Sciatic nerve (tissue), 2 donors: ENCODE data around the gene NRDC. TPM values are rescaled to one million over a fixed set of nuclear protein-coding genes. Genes with fewer than 3 reads are reported as not detected.

Source experiments
- ATAC-seq: fragments of 200-7000 bp; cut with Tn5 transposase; one replicate; pipeline ENCODE4 v1.9.1; 2020; ENCODE audit warnings: mild to moderate bottlenecking, moderate library complexity
- DNase-seq: peaks from one replicate; pipeline ENCODE4 v3.0.0-alpha.2; 2020; ENCODE audit warnings: low spot score
- intact Hi-C: fragments of 100-400 bp; cut with DNase I; formaldehyde crosslinking; loops from one replicate; pipeline ENCODE4 v1.14.2; 2022
- total RNA-seq: library from RNA; stranded (reverse); fragmentation: NEBNext Ultra II Directional; extraction: Animal tissue kit (Norgen Biotek cat#: 25700); gene quantifications from one replicate; pipeline ENCODE4 v1.2.1, GENCODE V29; 2021
- donor health status: DM: no; HTN: no; CAD: no.
- donor health status: DM: no; HTN: no; CAD: no.

The NRDC gene, protein sequence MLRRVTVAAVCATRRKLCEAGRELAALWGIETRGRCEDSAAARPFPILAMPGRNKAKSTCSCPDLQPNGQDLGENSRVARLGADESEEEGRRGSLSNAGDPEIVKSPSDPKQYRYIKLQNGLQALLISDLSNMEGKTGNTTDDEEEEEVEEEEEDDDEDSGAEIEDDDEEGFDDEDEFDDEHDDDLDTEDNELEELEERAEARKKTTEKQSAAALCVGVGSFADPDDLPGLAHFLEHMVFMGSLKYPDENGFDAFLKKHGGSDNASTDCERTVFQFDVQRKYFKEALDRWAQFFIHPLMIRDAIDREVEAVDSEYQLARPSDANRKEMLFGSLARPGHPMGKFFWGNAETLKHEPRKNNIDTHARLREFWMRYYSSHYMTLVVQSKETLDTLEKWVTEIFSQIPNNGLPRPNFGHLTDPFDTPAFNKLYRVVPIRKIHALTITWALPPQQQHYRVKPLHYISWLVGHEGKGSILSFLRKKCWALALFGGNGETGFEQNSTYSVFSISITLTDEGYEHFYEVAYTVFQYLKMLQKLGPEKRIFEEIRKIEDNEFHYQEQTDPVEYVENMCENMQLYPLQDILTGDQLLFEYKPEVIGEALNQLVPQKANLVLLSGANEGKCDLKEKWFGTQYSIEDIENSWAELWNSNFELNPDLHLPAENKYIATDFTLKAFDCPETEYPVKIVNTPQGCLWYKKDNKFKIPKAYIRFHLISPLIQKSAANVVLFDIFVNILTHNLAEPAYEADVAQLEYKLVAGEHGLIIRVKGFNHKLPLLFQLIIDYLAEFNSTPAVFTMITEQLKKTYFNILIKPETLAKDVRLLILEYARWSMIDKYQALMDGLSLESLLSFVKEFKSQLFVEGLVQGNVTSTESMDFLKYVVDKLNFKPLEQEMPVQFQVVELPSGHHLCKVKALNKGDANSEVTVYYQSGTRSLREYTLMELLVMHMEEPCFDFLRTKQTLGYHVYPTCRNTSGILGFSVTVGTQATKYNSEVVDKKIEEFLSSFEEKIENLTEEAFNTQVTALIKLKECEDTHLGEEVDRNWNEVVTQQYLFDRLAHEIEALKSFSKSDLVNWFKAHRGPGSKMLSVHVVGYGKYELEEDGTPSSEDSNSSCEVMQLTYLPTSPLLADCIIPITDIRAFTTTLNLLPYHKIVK
- total RNA-seq: 161 TPM

GRCh38 chr1:51878616-51879336, at the start of gene NRDC:
Gene NRDC (minus strand): TSS chr1:51878727. CDS start chr1:51878615, 112 bp downstream.
- ATAC-seq (peak; percentile 99), DNase-seq (peak; percentile 100)
- intact Hi-C loops: no loop called here

GRCh38 chr1:51927029-51927428, 48.5 kb upstream of the NRDC start:
- ATAC-seq: no peak
- intact Hi-C loops: no loop called here
- DNase-seq: no peak

DNA sequence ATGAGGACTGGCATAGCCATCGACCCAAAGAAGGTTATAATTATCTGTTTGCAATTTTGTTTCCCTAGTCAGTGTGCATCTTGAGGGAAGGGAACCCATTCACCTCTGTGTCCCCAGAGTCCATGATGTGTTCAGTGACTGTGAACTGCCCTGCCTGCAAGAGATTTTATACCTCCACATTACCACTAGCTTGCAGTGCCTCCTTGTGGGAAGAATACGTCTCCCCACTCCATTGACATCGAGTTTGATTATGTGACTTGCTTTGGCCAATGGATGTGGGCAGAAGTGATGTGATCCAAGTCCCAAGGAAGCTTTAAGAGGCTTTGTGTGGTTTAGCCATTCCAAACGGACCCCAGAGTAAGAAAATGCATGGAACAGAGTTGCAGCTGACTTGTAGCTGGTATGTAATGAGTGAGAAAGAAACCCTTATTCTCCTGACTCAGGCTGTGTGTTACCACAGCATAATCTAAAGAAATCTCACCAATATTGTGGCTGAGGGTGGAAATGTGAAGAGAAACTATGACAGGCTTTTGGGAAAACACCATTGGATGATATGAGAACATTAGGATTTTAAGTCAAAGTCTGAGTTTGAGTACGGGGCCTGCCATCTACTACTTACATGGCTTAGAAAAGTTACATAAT, 47.8 kb upstream of the NRDC start:
- intact Hi-C loops: no loop called here
- DNase-seq (no peak), ATAC-seq (no peak)

DNA sequence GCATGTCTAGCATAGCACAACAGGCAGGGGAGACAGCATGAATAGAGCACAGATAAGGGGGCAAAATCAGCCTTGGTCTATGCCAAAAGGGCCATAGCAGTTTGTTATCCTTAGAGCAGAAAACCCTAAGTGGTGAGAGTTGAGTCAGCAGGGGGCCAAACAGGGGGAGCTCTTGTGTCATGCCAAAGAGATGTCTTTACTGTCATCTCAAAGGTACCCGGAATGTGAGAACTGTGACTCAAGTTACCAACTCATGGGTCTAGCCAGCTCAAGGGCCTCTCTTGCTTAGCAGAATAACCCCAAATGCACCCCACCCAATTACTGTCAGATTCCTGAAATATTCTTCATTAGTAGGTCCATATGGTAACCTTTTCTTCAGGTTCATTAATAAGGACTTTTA, 45.9 kb upstream of the NRDC start:
- ATAC-seq: no peak
- no peak for DNase-seq
- intact Hi-C loops: loop anchor here (5.0 kb wide), 1 partner anchor 1927 kb away; no protein-coding TSS in a partner anchor

- ATAC-seq: no peak
- intact Hi-C loops: loop anchor here (5.0 kb wide), 1 partner anchor 1925 kb away; no protein-coding TSS in a partner anchor
- DNase-seq: no peak
Observed at GRCh38 chr1:51922040-51922439, 43.5 kb upstream of the NRDC start.

DNA sequence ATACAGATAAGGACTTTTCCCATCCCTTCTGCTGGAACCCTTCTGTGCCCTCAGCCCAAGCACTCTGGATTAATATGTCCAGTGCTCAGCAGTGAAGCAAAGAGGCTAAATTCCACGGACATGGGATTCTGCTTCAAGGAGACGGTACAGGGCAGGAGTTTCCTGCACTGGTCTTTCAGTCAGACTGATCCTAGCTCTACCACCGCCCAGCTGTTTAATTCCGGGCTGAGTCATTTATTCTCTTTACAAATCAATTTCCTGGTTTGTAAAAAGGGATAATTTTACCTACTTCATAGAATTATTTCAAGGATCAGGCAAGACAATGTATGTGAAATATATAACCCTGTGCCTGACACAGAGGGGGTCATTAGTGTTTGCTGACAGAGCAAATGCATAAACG, 41.6 kb upstream of the NRDC start:
- no peak for ATAC-seq
- intact Hi-C loops: loop anchor here (5.0 kb wide), 1 partner anchor 1923 kb away; no protein-coding TSS in a partner anchor
- no peak for DNase-seq

DNA sequence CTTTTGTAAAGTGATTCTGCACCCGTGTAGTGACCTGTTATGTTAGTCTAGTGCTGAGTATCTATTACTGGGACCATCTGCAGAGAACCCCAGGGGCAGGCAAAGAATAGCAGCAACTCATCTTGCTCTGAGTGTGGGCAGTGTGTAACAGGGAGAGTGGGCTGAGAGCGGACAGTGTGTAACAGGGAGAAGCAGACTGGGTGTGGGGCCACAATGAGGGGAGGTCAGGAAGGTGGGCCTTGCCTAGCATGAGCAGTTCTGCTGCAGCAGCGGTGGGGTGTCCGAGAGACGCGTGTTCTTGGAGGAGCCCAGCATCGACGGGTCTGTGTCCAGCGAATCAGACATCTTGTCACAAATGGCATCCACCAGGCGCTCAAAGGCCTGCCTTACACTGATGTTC, 41.2 kb upstream of the NRDC start:
- ATAC-seq: no peak
- intact Hi-C loops: loop anchor here (5.0 kb wide), 1 partner anchor 1922 kb away; no protein-coding TSS in a partner anchor
- no peak for DNase-seq

GRCh38 chr1:51916587-51917405, 38.3 kb upstream of the NRDC start:
- DNase-seq: no peak
- intact Hi-C loops: no loop called here
- no peak for ATAC-seq

DNA sequence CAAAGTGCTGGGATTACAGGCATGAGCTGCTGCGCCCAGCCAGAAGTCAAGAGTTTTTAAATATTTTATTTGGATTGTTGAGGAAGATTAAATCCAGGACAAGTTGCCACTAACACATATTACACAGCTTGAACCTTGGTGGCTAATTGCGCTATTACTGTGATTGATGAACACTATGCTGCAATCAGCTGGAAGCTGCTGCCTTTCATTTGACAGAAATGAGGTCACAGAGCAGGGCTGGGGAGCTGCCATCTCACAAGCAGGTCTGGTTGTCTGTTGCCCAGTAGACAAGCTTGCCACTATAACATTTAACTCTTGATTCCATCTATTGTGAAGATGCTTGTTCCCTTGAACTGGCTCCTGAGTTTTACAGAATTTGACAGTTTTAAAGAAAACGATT, 37.4 kb upstream of the NRDC start:
- DNase-seq (no peak), ATAC-seq (peak; percentile 45)
- intact Hi-C loops: no loop called here

- ATAC-seq (no peak), DNase-seq (no peak)
- intact Hi-C loops: no loop called here
Observed at GRCh38 chr1:51912881-51913280, 34.4 kb upstream of the NRDC start.

- intact Hi-C loops: no loop called here
- no peak for ATAC-seq
- DNase-seq: no peak
Observed at GRCh38 chr1:51910221-51911000, 31.9 kb upstream of the NRDC start.

GRCh38 chr1:51908499-51908898, 30.0 kb upstream of the NRDC start:
- ATAC-seq: no peak
- DNase-seq: no peak
- intact Hi-C loops: no loop called here

DNA sequence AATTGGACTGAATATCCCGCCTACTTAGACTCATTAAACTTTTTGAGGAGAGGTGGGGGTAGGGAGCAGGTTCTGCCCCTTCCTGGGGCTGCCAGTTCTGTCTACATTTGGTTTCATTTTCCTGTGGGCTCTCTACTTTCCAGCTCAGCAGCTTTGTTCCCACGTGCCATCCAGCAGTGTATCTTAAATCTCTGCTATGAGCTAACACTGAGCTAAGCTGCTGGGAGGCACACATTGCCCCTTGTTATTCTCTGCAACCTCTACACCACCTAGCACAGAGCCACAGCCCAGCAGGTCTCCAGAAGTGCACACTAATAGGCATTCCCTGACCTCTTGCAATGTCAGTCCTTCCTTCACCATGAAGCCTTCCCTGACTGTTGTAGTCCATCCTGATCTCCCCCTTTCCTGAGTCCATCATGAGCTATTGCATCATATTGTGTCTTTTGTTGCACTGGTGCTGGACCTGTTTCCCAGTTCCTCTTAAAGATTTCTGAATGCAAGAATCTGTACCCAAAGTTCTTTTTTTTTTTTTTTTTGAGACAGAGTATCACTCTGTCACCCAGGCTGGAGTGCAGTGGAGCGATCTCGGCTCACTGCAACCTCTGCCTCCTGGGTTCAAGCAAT, 28.7 kb upstream of the NRDC start:
- no peak for ATAC-seq
- DNase-seq: no peak
- intact Hi-C loops: no loop called here

DNA sequence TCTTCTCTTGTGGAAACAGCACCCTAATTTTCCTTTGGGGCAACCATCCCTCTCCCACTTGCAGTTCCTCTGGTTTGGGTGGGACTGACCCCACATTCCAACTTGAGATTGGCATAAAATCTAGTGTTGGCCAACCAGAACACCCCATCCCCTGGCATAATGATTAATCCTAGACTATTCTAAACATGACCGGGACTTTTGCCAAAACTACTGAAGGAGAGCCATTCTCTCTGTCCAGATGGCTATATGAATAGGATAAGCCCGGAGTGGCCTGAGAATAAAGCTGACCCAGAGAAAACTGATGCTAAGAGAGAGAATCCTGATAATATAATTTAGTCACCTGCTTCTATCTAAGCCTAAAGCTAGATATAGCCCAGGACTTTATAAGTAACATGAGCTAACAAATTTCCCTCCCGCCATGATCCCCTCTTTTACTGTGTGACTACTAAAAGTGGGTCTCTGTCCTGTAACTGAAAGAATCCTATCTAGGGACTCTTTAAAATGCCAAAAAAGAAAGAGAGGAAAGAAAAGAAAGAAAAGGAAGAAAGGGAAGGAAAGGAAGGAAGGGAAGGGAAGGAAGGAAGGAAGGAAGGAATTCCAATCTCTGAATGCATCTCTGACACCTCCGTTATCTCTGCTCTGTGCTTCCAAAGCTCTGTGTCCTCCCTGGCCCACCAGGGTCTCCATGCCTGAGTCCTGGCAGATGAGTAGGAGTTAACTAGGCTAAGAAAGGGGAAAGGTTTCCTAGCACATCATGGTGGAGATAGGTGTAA, 28.0 kb upstream of the NRDC start:
- ATAC-seq: no peak
- intact Hi-C loops: no loop called here
- DNase-seq: no peak

GRCh38 chr1:51902456-51902855, 23.9 kb upstream of the NRDC start:
- DNase-seq: no peak
- intact Hi-C loops: no loop called here
- no peak for ATAC-seq

- ATAC-seq (no peak), DNase-seq (no peak)
- intact Hi-C loops: no loop called here
Observed at GRCh38 chr1:51901151-51901550, 22.6 kb upstream of the NRDC start.
